NK-92 treated with Interleukin-12 subunit alpha and Interleukin-12 subunit beta, amount 100 ng/mL, for 24 hours (cell line): Measurements from ENCODE around the gene AWAT2.

Source experiments
- DNase-seq: peaks from one replicate; lab custom pipeline; 2025; lab: John Stamatoyannopoulos, UW

The AWAT2 gene

DNA sequence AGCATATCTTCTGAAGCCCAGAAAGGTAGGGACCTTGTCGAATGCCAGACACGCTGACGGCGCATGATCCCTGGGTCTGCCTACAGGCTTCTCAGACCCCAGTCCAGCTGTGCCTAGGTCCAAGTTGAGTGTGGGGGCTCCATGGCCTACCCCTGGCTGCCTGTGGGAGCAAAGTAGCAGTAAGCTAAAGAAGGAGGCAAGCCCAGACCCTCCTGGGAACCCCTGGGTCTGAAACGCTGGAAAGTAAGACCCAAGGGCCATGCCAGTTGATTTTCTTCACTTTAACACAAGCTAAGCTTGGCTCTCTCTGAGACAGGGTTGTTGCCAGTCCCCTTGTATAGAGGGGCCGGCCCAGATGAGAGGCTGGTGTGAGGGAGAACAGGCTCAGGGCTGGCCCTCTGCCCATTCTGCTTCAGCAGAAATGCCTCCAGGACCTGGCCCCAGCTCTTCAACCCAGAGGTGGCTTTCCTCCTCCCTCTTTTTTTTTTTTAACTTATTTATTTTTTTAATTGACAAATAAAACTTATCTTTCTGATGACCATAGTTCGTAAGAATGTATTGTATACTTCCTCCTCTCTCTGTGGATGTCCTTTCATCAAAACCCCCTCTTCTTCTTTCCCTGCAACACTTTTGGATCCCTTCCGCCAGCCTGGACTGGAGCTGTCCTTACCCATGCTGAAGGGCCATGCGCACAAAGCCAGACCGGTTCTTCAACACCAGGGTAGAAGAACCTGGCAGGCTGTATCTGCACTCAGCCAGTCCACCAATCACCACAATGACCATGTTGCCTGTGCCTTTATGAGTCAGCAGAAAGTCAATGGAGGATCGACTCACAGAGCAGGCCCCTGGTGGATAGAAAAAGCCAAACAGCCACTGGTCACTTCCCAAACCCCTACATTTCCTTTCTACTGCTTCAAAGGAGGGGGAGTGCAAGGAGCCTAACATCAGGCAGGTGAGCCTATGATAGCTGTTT lies 7.1 kb downstream of the AWAT2 start:
- DNase-seq: no peak

- DNase-seq: no peak
These were observed 7.7 kb downstream of the AWAT2 start for GRCh38 chrX:70041993-70042392.

GRCh38 chrX:70039758-70040157 lies 10.0 kb downstream of the AWAT2 start:
- no peak for DNase-seq

DNA sequence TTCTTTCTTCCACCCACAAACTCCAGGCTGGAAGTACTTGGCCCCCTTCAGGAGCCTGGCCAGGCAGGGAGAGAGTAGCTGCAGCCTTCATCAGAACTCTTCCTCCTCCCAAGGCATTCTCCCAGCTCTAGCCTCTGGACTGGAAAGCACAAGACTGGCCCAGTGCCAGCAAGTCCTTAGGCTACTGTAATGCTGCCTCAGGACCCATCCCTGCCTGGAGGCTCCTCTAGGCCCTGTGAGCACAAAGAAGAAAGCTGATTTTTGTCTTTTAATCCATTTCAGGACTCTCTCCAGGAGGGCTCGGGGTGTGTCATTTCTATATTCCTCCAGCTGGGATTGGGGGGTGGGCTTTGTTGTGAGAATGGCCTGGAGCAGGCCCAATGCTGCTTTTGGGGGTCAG lies 10.8 kb downstream of the AWAT2 start:
- no peak for DNase-seq

DNA sequence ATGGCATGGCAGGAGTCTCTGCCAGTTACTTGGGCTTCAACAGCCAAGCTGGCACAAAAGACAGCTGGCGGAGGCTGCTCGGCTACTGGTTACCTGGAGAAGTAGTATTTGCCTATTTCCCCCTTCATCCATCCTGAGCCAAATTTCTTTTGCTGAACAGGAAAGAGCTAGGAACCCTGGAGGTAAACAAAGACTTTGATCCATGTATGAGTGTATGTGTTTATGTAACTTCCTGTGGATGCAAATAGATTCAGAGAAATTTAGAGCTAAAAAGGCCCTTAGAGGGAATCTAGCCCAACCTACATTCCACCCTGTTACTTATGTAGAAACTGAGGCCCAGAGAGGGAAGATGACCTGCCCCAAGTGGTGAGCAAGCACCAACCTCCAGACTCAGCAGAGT lies 11.2 kb downstream of the AWAT2 start:
- DNase-seq: no peak

- DNase-seq: no peak
These were observed 15.1 kb downstream of the AWAT2 start for GRCh38 chrX:70034646-70035045.

DNA sequence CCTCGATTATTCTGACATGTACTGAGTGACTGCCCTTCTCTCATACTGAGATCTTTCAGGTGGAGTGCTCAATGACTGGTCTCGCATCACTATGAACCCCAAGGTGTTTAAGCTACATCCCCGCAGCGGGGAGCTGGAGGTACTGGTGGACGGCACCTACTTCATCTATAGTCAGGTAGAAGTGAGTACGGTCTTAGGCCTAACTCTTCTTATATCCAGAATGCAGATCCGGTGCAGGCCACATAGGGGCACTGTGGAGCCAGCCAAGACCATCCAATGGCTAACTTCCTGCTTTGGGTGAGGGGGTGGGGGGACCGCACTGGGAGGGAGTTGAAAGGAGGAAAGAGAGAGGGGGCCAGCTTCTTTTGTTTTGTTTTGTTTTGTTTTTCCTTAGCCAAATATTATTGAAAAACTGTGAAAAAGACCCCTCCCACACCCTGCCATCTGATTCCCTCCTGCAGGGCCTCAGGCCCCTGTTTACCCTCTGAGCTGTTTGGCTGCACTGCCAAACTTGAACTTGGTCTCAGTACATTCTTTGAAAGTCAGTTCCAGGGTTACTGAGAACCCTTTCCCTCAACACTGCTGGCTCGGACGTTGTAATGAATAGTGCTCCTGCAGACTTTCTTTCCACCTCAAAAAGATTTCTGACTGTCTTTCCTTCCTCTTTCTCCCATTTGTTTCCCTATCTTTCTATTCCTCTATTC lies 16.2 kb downstream of the AWAT2 start:
- DNase-seq: no peak

DNA sequence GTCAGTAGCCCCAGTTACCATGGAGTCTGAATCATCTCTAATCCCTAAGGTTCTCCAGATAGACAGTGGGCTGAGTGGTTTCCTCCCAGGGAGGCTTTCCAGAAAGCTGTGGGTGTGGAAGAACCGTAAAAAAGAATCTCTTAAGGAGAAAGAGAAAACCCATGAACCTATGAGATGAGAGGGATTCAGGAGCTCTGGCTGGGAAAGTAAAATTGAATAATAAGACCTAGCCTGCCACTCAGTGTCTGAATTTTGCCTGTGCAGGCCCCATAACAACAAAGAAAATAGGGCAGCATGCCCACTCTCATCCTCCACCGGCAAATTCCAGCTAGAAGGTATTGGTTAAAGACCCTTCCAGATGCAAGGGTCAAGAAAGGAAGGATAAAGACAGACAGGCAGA lies 16.9 kb downstream of the AWAT2 start:
- no peak for DNase-seq

GRCh38 chrX:70030301-70030767 lies 19.4 kb downstream of the AWAT2 start:
- no peak for DNase-seq

DNA sequence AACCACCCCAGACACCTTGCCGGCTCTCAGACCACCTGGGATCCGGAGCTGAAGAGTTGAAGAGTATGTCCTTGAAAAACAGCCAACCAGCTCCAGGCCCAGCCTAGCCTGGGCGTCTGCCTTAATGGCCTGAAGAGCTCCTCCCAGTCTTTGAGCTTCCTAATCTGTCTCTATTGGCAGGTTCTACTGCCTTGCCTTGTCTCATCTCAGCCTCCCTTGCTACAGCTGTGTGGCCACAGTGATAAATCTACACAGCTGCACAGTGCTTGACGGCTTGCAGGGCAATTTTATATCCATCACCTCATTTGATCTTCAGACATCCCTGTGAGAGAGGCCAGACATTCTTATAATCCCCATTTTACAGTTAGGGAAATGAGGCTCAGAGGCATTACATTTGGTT lies 19.9 kb downstream of the AWAT2 start:
- DNase-seq: no peak

GRCh38 chrX:70026851-70027200 lies 22.9 kb downstream of the AWAT2 start:
- no peak for DNase-seq

- no peak for DNase-seq
These were observed 23.5 kb downstream of the AWAT2 start for GRCh38 chrX:70026112-70026850.

- DNase-seq: no peak
These were observed 24.3 kb downstream of the AWAT2 start for GRCh38 chrX:70025464-70025863.

- DNase-seq: no peak
These were observed 27.1 kb downstream of the AWAT2 start for GRCh38 chrX:70022616-70023015.

- DNase-seq: no peak
These were observed 33.2 kb downstream of the AWAT2 start for GRCh38 chrX:70016513-70016912.

GRCh38 chrX:70013466-70014381 lies 36.0 kb downstream of the AWAT2 start:
- DNase-seq: no peak

GRCh38 chrX:70012756-70013155 lies 37.0 kb downstream of the AWAT2 start:
- DNase-seq: no peak

DNA sequence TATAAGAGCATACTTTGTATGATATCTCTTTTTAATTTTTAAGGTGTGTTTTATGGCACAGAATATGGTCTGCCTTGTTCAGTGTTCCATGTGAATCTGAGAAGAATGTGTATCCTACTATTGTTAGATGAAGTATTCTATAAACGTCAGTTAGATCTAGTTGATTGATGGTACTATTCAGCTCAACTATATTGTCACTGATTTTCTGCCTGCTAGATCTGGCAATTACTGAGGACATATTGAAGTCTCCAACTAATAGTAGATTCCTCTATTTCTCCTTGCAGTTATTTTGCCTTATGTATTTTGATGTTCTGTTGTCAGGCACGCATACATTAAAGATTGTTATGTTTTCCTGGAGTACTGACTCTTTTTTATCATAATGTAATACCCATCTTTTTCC lies 39.8 kb downstream of the AWAT2 start:
- DNase-seq: no peak

DNA sequence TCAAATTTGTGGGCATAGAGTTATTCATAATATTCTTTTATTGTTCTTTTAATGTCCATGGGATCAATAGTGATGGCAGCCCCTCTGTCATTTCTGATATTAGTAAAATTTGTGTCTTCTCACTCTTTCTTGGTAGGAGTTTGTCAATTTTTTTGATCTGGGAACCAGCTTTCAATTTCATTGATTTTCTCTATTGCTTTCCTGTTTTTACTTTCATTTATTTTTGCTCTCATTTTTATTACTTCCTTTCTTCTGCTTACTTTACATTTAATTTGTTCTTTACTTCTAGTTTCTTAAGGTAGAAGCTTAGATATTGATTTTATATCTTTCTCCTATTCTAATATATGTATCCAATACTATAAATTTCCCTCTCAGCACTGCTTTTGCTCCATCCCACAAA lies 40.7 kb downstream of the AWAT2 start:
- DNase-seq: no peak

- no peak for DNase-seq
These were observed 41.8 kb downstream of the AWAT2 start for GRCh38 chrX:70007946-70008345.

DNA sequence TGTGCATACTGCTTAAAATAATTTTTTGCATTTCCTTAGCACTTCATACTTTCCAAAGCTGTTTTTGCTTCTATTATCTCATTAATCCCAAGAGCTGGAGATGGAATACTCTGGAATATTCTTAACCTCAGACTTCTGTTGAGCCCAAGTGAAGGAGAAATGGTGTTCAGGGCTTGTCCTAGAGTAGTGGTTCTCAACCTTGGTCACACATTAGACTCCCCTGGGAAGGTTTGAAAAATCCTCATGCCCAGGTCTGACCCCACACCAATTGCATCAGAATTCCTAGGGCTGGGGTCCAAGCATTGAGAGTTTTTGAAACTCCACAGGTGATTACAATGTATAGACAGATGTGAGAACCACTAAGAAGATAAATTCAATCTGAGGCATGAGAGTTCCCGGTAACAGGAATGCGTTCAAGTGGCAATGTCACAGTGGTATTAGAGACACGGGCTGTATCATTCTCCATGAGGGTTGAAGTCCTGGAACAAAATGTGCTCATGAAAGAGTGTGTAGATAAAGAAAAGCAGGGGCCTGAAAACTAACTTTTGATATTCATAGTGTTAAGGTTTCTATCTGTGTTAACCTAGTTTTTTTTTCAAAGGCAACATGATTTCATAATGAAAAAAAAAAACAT lies 47.9 kb downstream of the AWAT2 start:
- no peak for DNase-seq
